Dedifferentiated amniotic fluid mesenchymal stem cell (primary cell): Measurements from ENCODE around the gene PTPN9.

Source experiments
- DNase-seq: peaks from one replicate; pipeline ENCODE4 v3.0.0-alpha.2; 2016; ENCODE audit errors: extremely low spot score

PTPN9 gene

DNA sequence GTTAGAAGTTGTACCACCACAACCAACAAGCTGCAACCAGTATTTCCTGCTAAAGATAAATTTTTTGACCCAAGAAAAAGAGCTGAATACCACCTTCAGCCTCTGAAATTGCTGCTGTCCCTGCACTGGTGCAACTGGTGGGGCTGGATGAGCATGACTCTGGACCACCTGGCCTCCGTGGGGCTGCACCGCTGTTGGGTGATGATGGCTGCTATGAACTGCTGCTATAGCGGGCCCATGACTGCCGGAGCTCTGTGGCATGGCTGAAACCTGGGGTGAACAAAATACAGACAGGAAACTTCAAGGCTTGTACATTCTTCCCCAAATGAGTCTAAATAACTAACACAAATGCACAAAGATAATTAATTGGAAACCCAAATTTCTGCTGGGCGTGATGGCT is 156.6 kb downstream of the PTPN9 start:
- no peak for DNase-seq

DNA sequence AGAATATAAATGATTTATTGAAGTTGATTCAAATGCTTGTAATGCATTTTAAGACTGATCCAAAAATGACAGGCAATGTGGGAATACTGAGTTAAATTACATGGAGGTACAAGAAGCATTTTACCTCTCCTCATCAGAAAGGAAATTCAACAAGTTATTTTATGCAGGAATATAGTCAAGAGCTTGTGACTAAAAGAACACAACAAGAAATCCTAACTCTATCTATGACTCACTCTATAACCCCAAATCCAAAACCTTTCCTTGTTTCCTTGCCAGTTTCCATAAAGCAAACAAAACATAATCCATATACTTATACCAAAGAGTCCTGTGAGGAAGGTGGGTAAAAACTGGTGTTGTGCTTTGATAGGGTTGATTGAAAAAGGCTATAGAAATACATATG is 158.4 kb downstream of the PTPN9 start:
- DNase-seq = no peak

DNA sequence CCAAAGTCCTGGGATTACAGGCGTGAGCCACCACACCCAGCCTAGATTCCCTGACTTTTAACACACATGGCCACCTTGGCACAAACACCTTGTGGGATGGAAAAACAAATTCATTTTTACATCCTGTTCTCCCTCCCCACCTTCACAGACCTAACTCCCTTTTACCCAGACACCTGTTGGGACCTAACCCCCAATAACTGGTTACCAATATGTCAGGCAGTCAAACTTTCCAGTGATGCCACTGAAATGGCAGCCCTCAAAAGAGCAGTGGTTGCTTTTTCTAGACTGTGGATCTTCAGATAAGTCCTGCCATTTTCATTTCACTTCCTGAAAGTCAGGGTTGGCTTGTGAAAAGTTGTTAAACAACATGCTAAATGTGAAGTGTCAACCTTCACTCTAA is 162.5 kb downstream of the PTPN9 start:
- no peak for DNase-seq
